CD4-positive, alpha-beta T cell treated with Interleukin-4 for 4 hours (primary cell): ENCODE measurements around the gene NR5A1.

Experiments
- DNase-seq: peaks from one replicate; pipeline ENCODE4 v3.0.0-alpha.2; 2020

Gene NR5A1

DNA sequence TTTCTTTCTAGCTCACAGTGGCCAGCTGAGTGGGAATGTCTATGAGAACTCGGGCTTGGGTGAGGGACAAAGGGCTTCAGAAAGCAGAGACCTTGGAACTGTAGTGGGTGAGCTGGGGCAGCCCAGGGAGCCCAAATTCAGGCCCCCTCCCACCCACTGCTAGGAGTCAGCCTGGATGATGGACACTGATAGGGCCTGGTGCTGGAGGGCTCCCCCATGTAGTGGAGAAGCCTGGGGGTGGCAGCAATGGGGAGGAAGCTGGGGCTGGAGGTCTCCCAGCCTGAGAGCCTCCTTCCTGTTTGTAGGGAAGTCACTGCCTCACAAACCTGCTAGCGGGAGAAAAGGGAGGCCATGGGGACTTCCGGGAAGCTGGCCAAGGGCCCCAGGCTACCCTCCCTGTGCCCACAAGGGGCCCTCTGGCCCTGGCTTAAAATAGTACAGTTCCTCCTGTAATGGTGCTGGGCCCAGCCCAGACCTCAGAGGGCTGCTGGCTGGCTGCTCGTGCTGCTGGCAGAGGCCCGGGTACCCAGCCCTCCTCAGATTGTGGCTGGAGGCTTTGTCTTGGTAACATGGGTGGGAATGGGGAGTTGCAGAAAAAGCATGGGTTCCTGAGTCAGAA is 6.3 kb upstream of the NR5A1 start:
- no peak for DNase-seq

DNA sequence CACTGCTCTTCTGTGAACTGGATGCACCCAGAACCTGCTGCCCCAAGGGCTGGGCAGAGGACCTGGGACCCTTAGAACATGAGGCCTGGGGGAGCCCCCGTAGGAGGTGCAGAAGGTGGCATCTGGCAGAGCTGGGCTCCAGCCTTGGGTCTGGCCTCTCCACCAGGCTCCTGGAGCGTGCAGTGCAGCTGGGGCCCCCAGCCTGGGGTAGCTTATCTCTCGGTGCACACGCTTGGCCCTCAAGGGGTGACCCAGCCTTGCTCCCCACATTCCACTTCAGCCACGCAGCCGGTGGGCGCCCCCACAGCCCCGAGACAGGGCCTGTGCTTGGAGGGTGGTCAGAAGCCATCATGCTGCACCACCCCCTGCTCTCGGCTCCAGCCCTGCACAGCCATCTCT is 5.6 kb upstream of the NR5A1 start:
- DNase-seq, result no peak

DNA sequence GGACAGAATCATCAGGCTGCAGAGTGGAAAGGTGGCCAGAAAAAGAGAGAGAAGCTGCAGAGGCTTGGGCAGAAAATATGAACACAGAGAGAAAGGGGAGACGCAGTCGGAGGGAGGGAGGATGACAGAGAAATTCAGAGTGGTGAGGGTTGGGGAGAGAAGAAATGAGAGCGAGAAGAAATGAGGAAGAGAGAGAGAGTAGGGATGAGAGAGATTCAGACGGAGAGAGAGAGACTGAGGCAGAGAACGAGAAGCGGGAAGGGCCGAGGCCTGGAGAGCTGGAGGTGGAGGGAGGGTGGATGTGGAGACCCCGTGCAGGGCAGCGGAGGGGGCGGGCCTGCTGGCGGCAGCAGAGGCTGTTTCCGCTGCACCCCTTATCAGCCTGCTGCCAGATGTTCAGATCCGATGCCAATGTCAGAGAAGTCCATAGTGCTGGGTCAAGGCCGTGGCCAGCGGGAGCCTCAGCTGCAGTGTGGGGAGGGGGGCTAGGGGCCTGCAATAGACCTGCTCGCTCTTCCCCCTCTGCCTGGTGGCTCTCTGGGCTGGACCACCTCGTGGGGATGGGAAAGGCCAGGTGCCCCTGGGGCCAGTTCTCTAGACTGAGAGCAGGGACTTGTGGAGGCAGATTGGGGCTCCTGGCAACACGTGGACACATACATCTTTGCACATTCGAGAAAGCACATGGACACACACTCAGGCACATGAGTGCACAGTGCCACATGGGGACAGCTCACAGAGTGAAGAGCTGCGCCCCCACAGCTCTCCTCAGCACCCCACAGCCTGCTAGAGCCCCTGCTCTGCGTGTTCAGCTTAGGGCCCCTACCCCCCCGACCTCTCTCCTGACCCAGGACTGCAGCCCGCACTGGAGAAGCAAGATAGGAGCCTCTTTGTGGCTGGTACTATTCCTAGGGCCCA is 4.9 kb upstream of the NR5A1 start:
- no peak for DNase-seq

DNA sequence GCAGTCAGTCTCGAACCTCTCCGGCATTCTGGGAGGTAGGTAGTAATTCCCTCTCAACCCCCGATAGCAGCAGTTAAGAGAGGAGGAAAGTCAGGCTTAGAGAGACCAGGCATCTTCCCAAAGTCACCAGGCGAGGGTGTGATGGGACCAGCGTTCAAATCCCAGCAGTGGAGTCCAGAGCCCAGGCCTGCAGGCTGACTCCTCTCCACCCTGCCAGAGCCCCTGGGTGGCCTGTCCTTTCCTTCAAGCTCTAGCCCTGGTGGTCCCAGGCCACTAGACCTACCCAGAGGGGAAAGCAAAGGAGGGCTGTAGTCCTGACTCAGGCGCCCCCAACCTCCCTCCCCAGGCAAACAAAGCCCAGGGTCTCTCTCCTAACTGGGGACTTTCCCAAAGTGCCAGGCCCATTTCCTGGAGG is 4.2 kb upstream of the NR5A1 start:
- no peak for DNase-seq

DNA sequence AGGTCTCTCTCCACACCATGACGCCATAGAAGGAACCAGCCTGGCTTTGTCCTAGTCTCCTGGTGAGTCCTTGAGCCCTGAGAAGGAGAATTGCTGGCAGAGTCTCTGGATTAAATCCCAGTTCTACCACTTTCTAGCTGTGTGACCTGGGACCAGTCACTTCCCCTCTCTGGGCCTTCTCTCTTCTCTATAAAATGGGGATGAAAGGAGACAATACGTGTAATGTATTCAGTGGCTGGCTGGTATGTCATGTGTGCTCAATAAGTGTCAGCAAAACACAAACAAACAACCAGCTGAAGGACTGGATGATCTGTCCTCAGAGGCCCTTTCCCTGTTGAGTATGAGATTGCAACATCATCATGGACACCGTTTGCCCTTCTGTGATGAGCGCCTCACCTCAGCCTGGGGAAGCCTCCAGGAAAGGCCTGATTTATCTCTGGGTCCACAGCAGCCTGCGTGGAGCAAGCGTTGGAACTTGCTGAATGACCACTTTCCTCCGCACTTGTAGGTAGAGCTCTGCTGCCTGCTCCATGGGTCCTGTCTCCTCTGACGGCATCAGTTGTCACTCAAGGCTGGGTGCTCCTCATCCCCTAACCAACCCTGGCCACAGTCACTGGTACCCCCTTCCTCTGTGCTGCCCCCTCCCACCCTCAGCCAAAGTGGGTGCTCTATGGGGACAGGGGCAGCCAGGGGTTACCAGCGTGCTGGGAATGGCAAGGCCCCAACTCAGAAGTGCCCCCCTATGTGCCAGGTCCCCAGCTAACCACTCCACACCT is 3.6 kb upstream of the NR5A1 start:
- DNase-seq, result no peak

DNA sequence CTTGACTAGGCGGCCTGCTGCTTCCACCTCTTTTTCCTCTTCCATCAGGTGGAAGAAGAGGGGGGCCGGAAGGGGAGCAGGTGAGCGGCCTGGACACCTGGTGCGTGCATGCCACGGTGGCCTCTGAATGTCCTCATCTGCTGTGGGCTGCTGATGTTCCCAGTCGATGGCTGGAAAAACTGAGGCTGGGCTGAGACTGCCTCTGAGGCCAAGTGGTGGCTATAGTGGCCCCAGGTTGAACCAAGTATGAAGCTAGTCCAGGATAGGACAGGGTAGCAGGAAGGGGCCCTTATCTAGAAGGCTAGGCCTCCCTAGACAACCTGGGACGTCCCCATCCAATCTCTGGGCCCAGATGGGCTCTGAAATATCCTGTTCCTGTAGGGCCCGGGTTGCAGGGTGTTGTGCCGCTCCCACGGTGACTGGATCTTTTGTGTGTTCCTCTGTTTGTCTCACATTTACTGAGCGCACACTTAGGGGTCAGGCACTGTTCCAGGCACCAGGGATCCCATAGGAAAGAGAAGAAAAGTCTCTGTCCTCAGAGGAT is 753 bp upstream of the NR5A1 start:
- no peak for DNase-seq

DNA sequence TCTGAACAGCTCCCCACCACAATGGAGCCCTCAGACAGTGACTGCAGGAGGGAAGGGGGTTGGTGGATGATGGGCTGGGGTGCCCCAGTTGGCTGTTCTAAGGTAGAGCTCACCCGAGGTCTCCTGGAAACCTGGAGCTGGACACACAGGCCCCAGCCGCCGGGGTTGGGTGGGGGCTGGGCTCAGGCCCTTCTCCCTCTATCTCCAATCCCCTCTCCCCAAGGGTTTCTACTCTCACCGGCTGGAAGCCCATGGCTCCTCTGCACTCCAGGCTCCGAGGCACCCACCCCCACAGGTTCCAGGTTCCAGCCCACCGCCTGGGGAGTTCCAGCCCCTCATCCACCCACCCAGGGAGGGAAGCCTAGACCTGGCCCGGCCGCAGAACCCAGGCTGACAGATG is 766 bp downstream of the NR5A1 start:
- no peak for DNase-seq

DNA sequence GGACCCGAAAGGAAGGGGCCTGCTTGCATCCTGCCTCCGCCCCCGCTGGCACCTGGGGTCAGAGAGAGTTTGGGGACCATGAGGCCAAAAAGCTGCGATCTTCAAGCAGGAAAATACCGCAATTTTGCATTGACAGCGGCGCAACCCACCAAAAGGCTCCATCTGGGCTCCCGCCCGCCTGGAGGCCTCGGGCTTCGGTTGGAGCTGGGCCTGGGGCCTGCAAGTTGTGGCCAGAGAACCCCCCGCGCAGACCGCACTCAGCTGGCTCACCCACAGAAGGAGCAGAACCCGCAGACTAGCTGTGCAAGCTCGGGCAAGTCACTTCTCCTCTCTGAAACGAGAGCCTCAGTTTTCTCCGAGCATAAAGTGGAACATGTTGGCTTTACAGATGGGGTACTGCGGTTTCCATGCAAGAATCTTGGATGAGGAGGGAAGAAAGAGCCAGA is 1.3 kb downstream of the NR5A1 start:
- DNase-seq, result no peak

DNA sequence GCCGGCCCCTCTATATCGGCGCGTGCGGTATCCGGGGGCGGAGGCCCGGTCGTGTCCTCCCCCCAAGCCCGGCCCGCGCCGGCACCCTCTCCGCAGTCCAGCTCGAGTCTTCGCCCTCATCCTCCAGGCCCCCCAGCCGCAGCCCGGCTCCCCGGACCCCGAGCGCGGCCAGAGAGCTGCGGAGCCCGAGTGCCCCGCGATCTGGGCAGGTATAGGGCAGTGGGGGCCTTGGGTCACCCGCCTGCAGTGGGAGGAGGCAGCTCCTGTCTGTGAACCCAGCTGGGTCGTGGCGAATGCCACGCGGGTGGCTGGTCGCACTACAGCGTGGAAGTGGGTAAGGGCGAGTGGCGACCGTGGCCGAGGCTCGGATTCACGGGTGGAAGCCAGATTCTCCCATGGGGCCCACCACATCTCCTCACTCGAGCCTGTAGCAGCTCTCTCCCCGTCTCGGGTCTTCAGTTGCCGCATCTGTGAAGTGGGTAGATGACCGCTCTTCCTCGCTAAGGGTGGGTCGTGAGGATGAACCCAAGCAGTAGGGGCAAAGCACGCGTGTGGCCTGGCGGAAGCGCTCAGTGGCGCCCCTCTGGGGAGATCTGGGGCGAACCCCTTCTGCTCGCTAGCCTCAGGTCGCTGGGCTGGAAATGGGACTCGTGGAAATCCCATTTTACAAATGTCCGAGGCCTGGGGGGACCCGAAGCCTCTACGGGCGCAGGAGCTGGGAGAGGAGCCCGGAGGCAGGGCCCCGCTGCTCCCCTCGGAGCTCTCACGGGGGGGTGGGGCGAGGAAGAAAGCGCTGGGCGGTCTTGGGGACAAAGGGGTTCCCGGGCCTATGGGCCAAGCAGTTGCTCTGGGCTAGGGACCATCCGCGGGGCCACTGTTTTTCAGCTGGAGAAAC is 1.9 kb downstream of the NR5A1 start:
- DNase-seq, result no peak

DNA sequence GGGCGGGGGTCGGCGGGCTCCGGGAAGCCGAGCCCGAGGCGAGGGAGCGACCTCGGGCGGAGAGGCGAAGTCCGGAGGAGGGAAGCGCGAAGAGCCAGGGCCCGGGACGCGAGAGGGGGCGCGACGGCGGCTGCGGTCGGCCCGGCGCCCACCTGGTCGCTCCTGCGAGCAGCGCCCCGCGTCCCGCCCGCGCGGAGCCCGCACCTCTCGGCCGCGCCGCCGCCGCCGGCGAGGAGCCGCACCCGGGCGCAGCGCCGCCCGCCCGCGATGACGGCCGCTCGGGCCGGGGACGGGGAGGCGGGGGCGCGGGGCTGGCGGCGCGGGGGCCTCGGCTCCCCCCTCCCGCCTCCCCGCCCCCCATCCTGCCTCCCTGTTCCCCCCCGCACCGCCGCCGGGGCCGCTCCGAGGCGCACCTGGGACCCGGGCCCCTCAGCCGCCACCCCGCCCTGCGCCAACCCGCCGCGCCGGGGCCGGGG is 2.6 kb downstream of the NR5A1 start:
- no peak for DNase-seq

DNA sequence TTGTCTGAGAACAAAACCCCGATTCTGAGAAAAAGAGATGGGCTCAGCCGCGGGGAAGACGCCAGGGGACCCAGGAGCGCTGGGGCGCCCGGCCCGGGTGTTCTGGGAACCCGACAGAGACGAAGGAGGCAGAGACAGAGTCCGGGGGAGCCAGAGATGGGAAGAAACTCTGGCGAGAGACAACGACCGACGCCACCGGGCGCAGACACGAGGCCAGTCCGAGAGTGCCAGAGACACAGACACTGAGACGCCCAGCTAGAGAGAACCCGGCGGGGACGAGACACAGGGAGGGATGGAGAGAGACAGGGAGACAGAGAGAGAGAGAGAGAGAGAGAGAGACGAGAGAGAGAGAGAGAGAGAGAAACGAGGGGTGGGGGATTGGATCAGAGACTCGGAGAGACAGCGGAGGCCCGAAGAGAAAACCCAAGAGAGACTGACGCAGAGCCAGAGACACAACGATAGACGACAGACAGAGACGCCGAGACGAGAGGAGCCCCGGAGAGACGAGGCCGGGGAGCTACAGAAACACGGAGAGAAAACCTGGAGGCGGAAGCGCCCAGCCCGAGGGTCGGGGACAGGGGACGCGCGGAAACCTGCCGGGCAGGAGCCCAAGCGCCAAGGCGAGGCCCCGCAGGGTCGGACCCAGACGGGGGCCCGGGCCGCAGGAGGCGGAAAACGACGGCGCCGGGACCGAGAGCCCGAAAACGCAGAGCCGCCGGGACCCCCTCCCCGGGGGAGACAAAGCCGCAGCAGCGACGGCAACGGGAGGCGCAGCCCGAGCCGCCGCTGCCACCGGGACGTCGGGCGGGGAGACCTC is 3.3 kb downstream of the NR5A1 start:
- no peak for DNase-seq

DNA sequence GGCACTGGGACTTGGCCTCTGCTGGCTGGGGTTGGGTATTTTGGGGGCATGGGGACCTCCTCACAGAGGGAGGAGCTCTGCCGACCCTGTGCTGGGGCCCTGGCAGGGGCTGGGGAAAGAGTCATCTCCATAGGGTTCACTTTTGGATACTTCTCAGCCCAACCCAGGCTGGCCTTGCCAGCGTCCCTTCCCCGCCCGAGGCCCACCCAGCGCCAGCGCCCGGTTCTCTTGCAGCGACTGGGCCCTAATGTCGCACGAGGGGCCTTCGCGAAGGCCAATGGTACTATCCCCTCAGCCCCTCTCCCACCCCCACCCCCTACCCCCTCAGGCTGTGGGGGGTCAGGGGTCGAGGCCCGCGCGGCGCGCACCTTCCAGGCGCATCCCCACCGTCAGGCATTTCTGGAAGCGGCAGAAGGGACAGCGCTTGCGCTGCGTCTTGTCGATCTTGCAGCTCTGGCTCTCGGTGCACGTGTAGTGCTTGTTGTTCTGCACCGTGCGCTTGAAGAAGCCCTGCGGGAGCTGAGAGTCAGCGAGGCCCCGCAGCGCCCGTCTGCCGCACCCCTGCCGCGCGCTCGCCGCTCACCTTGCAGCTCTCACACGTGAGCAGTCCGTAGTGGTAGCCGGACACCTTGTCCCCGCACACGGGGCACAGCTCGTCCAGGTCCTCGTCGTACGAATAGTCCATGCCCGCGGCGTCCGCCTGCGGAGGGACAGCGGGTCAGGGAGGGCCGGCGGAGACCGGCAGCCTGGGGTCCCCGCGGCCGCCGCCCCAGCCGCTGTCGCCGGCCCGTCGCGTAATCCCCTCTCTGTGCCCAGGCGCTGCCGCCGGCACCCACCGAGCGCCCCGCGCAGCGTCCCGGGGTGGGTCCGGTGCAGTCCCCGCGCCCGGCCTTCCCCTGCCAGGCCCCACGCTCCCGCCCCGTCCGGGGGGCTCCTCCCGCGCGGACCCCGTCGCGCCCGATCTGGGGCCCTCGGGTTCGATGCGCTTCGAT is 4.2 kb downstream of the NR5A1 start:
- no peak for DNase-seq

DNA sequence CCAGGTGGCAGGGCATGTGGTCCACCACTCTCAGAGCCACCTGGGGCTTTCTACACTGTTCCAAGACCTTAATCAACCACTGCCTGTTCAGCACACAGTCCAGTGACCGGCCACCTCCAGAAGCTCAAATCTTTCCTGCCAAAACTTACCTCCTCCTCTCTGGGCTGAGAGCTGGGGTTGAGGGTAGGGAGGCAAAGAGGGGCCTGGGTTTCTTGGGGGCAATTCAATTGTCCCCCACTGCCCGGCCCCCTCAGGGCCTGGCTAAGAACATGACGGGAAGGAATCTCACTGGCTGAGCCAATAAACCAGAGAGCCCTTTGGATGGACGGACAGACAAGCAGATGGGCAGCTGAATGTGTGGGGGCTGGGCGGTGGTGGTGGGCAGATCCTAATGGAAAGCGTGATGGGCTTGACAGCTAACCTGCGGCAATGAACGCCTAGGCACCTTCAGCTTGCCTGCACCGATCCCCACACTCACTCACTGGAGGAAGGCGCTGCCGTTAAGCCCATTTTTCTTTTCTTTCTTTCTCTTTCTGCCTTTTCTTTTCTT is 5.4 kb downstream of the NR5A1 start:
- no peak for DNase-seq

DNA sequence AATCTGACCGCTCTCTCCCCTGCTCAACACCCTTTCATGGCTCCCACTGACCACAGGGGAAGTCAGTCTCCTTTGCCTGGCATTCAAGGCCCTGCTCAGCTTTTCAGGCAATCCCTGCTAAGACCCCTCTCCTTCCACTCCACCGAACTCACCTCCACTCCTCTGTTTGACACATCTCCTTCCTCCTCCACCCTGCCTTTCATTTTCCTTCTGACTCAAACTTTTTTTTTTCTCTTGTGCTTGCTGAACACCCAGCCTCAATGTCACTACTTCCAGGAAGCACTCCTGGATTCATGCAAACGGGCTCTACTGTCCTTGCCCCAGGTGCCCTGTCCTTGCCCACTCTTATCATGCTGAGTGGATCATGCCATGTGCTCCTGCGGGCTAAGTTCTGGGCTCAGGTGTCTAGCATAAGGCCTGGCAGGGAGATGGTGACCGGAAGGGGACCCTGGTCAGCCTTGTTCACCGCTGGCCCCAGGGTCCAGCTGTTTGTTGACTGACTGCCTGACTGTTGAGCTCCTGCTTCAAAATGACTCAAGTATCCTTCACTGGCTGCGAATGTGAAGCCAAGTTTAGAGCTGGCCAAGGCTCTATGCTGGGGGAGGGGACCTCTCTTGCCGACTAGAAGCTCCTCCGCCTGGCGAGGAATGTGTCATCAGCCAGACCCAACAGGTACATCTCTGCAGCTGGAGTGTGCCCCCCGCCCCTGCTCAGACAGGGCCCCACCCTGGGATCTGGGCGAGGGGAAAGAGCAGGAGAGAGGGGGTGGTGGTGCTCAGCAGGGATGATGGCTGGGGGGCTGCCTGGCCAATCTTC is 6.2 kb downstream of the NR5A1 start:
- no peak for DNase-seq

DNA sequence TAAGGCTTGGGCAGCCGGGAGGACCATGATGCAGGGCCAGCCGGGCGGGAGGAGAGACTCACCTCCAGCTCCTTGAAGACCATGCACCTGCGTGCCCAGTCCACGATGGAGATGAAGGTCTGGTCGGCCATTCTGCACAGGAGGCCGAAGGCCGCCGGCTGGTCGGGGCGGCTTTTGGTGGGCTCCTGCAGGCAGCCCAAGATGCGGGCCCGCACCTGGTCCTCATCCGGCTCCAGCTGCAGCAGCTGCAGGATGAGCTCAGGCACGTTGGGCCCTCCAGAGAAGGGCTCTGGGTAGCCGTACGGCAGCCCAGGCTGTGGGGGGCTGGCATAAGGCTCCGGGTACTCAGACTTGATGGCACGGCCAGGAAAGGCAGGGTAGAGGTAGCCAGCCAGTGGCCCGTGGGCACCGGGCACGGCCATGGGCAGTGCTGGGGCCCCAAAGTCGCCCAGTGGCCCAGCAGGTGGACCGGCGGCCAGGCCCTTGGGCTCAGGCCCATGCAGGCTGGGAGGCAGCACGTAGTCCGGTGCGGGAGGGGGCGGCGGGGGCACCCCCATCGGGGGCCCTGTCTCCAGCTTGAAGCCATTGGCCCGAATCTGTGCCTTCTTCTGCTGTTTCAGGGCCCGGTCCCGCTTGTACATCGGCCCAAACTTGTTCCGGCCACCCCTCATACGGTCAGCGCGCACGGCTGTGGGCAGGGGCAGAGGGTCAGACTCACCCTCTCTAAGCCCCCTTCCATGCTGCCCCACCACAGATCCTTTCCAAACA is 7.0 kb downstream of the NR5A1 start:
- no peak for DNase-seq

DNA sequence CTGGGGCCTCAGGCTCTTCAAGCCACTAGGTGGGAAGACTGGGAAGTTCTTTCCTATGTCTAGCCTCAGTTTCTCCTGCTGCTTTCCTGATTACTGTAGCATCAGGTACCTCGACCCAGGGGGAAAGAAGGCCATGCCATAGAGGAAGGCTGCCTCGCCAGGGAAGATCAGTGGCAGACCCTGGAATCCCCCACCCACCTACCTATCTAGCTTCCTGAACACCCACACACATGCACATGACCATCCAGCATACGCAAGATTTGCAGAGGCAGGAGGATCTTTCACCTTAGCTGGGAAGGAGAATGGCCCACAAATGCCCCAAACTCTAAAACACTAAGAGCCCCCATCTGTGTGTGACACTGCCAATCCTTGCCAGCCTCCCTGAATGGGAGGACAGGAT is 8.0 kb downstream of the NR5A1 start:
- DNase-seq, result no peak

DNA sequence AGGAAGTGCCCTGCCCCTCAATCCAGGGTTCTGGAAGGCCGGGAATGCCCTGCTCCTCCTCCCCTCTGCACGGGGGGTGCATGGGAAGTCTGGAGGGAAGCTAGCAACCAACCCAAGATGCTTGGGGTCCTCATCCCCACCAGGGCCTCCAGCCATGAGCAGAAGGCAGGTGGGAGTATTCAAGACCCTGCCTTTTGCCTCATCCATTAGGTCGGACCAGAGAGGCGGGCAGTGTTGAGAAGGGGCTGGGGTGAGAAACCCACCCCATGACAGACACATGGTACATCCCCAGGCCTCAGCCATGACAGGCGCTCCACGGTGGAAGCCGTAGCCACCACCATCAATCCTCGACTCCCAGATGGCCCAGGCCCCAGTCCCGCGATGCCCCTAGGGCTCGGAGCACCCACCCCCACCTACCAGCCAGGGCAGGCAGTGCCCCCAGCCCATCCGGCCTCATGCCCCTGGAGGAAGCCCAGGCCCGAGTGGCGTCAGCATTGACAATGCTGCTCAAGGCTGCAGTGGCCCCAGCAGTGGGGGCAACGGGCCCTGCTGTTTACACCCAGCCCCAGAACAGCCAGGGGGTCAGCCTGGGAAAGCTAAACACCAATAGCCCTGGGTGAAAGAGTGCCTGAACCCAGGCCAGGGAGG is 8.6 kb downstream of the NR5A1 start:
- DNase-seq, result no peak
